ENCODE data around the gene DHX34.
A peak's percentile ranks its signal among the peaks of the same experiment; 100 is the strongest.
"Not testable (repeated sequence)": the region's sequence is repeated elsewhere in the genome, so short reads cannot be mapped to it uniquely, and the experiment has no call there.

DHX34 gene

GRCh38 chr19:47348819-47349795, at the start of gene DHX34:
Gene DHX34, plus strand, starts transcription at chr19:47349315. Its CDS starts 3,716 bp downstream, at chr19:47353031.
- DNase-seq: peak; percentile 92

GRCh38 chr19:47300867-47301266, 48.2 kb upstream of the DHX34 start:
- not testable (repeated sequence) for DNase-seq

GRCh38 chr19:47302249-47302648, 46.9 kb upstream of the DHX34 start:
- no peak for DNase-seq

- DNase-seq: no peak
Measured at GRCh38 chr19:47303966-47304365, 45.1 kb upstream of the DHX34 start.

GRCh38 chr19:47305309-47305751, 43.8 kb upstream of the DHX34 start:
- DNase-seq: no peak

GRCh38 chr19:47306303-47306702, 42.8 kb upstream of the DHX34 start:
- DNase-seq: no peak

- DNase-seq: no peak
Measured at GRCh38 chr19:47309038-47309437, 40.1 kb upstream of the DHX34 start.

- no peak for DNase-seq
Measured at GRCh38 chr19:47309608-47310007, 39.5 kb upstream of the DHX34 start, which contains the start of gene C5AR1. Gene C5AR1, plus strand, starts transcription at chr19:47309861. Its CDS starts 35 bp downstream, at chr19:47309896.

GRCh38 chr19:47310323-47310722, 38.8 kb upstream of the DHX34 start:
- no peak for DNase-seq

GRCh38 chr19:47310819-47311218, 38.3 kb upstream of the DHX34 start:
- no peak for DNase-seq

- DNase-seq: no peak
Measured at GRCh38 chr19:47312366-47313006, 36.6 kb upstream of the DHX34 start.

GRCh38 chr19:47313754-47314295, 35.3 kb upstream of the DHX34 start:
- no peak for DNase-seq

- DNase-seq: peak; percentile 44
Measured at GRCh38 chr19:47315125-47315821, 33.8 kb upstream of the DHX34 start.

GRCh38 chr19:47316513-47316912, 32.6 kb upstream of the DHX34 start:
- no peak for DNase-seq

- DNase-seq: no peak
Measured at GRCh38 chr19:47319923-47320871, 28.9 kb upstream of the DHX34 start.

- DNase-seq: no peak
Measured at GRCh38 chr19:47321630-47322029, 27.5 kb upstream of the DHX34 start.

- no peak for DNase-seq
Measured at GRCh38 chr19:47322058-47322457, 27.1 kb upstream of the DHX34 start.

GRCh38 chr19:47323409-47323808, 25.7 kb upstream of the DHX34 start:
- DNase-seq: no peak

GRCh38 chr19:47323872-47324271, 25.2 kb upstream of the DHX34 start:
- DNase-seq: no peak

- no peak for DNase-seq
Measured at GRCh38 chr19:47324502-47324901, 24.6 kb upstream of the DHX34 start.

- no peak for DNase-seq
Measured at GRCh38 chr19:47330466-47330869, 18.6 kb upstream of the DHX34 start.

GRCh38 chr19:47331490-47331889, 17.6 kb upstream of the DHX34 start:
- no peak for DNase-seq

Measured in 8988T (cell line).